SH-SY5Y (cell line): ENCODE measurements around the gene TEK.

Experiments
- GATA2 ChIP-seq: IDR thresholded peaks from 2 replicates; pipeline ENCODE4 v1.6.1; 2011; ENCODE audit warnings: mild to moderate bottlenecking, low read depth, low read length
- GATA3 ChIP-seq: IDR thresholded peaks from 2 replicates; pipeline ENCODE4 v1.6.1; 2011; ENCODE audit warnings: low read depth, mild to moderate bottlenecking, low read length, moderate library complexity

DNA sequence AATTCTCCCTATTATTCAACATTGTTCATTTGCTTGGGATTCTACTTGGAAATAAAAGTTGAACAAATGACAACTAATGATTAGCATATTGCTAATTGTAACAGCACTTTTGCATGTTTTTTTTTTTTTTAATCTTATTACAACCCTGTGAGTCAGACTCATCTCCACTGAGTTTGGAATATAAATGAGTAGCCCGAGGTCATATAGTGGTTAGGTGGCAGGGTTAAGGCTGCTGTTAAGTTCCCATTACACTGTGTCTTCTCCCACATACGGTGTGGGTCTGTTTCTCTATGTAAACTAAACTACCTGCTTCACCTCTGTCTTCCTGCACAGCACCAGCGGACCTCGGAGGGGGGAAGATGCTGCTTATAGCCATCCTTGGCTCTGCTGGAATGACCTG lies 95.6 kb downstream of the TEK start:
- TF ChIP-seq GATA2 (no peak), GATA3 (no peak)
